Stomach (tissue), 9 donors: ENCODE data around the gene AP4B1. TPM values are rescaled to one million over a fixed set of nuclear protein-coding genes. Genes with fewer than 3 reads are reported as not detected.

Source experiments
- DNase-seq, 2 donors: peaks; one replicate each; pipeline versions ENCODE4 v3.0.0 to v3.0.0-alpha.2; 2013 to 2019
- H3K27ac ChIP-seq, 5 donors: fragments of 200-600 bp in 4 of 5; sonication (generic) in 4 of 5; one replicate each; pipeline ENCODE4 v1.5.1; 2013 to 2019; ENCODE audit warnings: mild to moderate bottlenecking in 1 of 5, moderate library complexity in 1 of 5
- H3K27me3 ChIP-seq, 3 donors: fragments of 200-600 bp; sonication (generic); one replicate each; pipeline ENCODE4 v1.5.1; 2017 to 2019; ENCODE audit warnings: mixed run types in 1 of 3
- H3K36me3 ChIP-seq, 4 donors: fragments of 200-600 bp; sonication (generic); 1 replicate in 3 of 4; 2 replicates in 1 of 4; pipeline ENCODE4 v1.5.1; 2016 to 2019
- H3K4me1 ChIP-seq, 4 donors: fragments of 200-600 bp; sonication (generic); one replicate each; pipeline ENCODE4 v1.5.1; 2016 to 2019
- H3K4me3 ChIP-seq, 4 donors: fragments of 200-600 bp; sonication (generic) in 3 of 4; one replicate each; pipeline ENCODE4 v1.5.1; 2016 to 2019; ENCODE audit warnings: mild to moderate bottlenecking in 1 of 4
- H3K9me3 ChIP-seq, 4 donors: fragments of 200-600 bp; sonication (generic); one replicate each; pipeline ENCODE4 v1.5.1; 2016 to 2019
- CTCF ChIP-seq, 7 experiments: fragments of 450-650 bp in 4 of 7; fragments of 200-600 bp in 3 of 7; sonication (generic) in 3 of 7; IDR thresholded peaks; one replicate each; pipeline ENCODE4 v1.5.1; 2016 to 2019; ENCODE audit warnings: antibody characterized with exemption in 7 of 7, control low read depth in 2 of 7, mild to moderate bottlenecking in 1 of 7
- EP300 ChIP-seq: sonication (generic); formaldehyde crosslinking; IDR thresholded peaks from one replicate; pipeline ENCODE4 v1.6.1; 2017; ENCODE audit warnings: antibody characterized with exemption
- POLR2A ChIP-seq, 4 donors: fragments of 450-650 bp; IDR thresholded peaks; one replicate each; pipeline ENCODE4 v1.6.1; 2016; ENCODE audit warnings: antibody characterized with exemption in 4 of 4, control low read depth in 2 of 4, mild to moderate bottlenecking in 1 of 4, moderate library complexity in 1 of 4
- POLR2AphosphoS5 ChIP-seq, 3 donors: sonication (generic); formaldehyde crosslinking; IDR thresholded peaks; one replicate each; pipeline ENCODE4 v1.6.1; 2016; ENCODE audit warnings: antibody characterized with exemption in 3 of 3
- WGBS, 5 donors: extraction: QIAGEN DNeasy Blood & Tissue Kit in 3 of 5; methylation state at CpG; one replicate each; pipeline versions ENCODE4 v1.1.5 to v1.1.7; 2013 to 2018; 5-methylcytosine and 5-hydroxymethylcytosine counted together
- intact Hi-C: fragments of 100-400 bp; cut with DNase I; formaldehyde crosslinking; loops from one replicate; pipeline ENCODE4 v1.15.1; 2023; ENCODE audit warnings: low total_unique reads
- polyA plus RNA-seq, 3 donors: library from polyadenylated mRNA; stranded (reverse); fragments of 200-250 nt; gene quantifications; one replicate each; pipeline ENCODE4 v1.2.3, GENCODE V29; 2013
- total RNA-seq, 5 donors: library from RNA; depleted of rRNA; stranded (reverse); fragments of >200 nt; gene quantifications; one replicate each; pipeline versions ENCODE4 v1.1.0 to v1.2.3, GENCODE V29; 2014 to 2016
- donor health status: healthy with polysubstance abuse.
- donor health status: Bipolar disorder and iron deficiency.
- donor health status: healthy.

The AP4B1 gene
- total and polyA plus RNA-seq, 8 donors, result 4.0 to 34.0 (median 11.7) TPM

GRCh38 chr1:113895961-113896360 lies 8.6 kb downstream of the AP4B1 start:
- H3K9me3 ChIP-seq, result no peaks in the 10 kb centered on the region
- H3K27me3 ChIP-seq, result no peaks in the 10 kb centered on the region
- intact Hi-C loops, result no loop called here
- 89 to 96% (median 93%) methylated on average over 8 of the region's 8 CpGs for WGBS, 5 donors
- H3K4me3 ChIP-seq, result no peak overlapping the region
- TF ChIP-seq POLR2AphosphoS5 (IDR thresholded peaks at IDR 0.05) (no peak), EP300 (no peak), CTCF (IDR thresholded peaks at IDR 0.05) (no peak), POLR2A (IDR thresholded peaks at IDR 0.05) (no peak)
- H3K4me1 ChIP-seq, result peaks cover 0 to 18% (median 0%) of the 10 kb centered on the region in 4 donors
- H3K36me3 ChIP-seq, result peaks cover 41 to 72% (median 69%) of the 10 kb centered on the region in 4 donors
- no peak overlapping the region for H3K27ac ChIP-seq
- DNase-seq, result no peak

GRCh38 chr1:113895098-113895497 lies 9.5 kb downstream of the AP4B1 start:
- intact Hi-C loops, result no loop called here
- no peaks in the 10 kb centered on the region for H3K9me3 ChIP-seq
- H3K27ac ChIP-seq, result no peak overlapping the region
- 85 to 96% (median 93%) methylated on average over 6 of the region's 6 CpGs for WGBS, 5 donors
- H3K4me3 ChIP-seq, result no peak overlapping the region
- H3K36me3 ChIP-seq, result peaks cover 34 to 63% (median 60%) of the 10 kb centered on the region in 4 donors
- TF ChIP-seq POLR2AphosphoS5 (IDR thresholded peaks at IDR 0.05) (no peak), CTCF (IDR thresholded peaks at IDR 0.05) (no peak), EP300 (no peak), POLR2A (IDR thresholded peaks at IDR 0.05) (no peak)
- no peak for DNase-seq
- peaks cover 0 to 18% (median 0%) of the 10 kb centered on the region in 4 donors for H3K4me1 ChIP-seq
- no peaks in the 10 kb centered on the region for H3K27me3 ChIP-seq

- peaks cover 27 to 45% (median 42%) of the 10 kb centered on the region in 4 donors for H3K36me3 ChIP-seq
- H3K4me3 ChIP-seq, result no peak overlapping the region
- H3K27ac ChIP-seq, result no peak overlapping the region
- intact Hi-C loops, result no loop called here
- peaks cover 2 to 10% (median 3%) of the 10 kb centered on the region in 4 donors for H3K4me1 ChIP-seq
- 77 to 84% (median 81%) methylated on average over 3 of the region's 3 CpGs for WGBS, 5 donors
- TF ChIP-seq POLR2AphosphoS5 (IDR thresholded peaks at IDR 0.05), result no peak
- no peak for TF ChIP-seq POLR2A (IDR thresholded peaks at IDR 0.05)
- TF ChIP-seq CTCF (IDR thresholded peaks at IDR 0.05), result no peak
- no peak for TF ChIP-seq EP300
- H3K27me3 ChIP-seq, result no peaks in the 10 kb centered on the region
- no peaks in the 10 kb centered on the region for H3K9me3 ChIP-seq
- DNase-seq, result no peak
These were observed 11.3 kb downstream of the AP4B1 start for GRCh38 chr1:113893267-113893666.

GRCh38 chr1:113891631-113892220 lies 12.9 kb downstream of the AP4B1 start:
- TF ChIP-seq POLR2AphosphoS5 (IDR thresholded peaks at IDR 0.05), result no peak
- no peak for TF ChIP-seq CTCF (IDR thresholded peaks at IDR 0.05)
- no peak for TF ChIP-seq EP300
- TF ChIP-seq POLR2A (IDR thresholded peaks at IDR 0.05), result no peak
- intact Hi-C loops, result no loop called here
- no peaks in the 10 kb centered on the region for H3K27me3 ChIP-seq
- H3K27ac ChIP-seq, result no peak overlapping the region
- peaks cover 4 to 14% (median 8%) of the 10 kb centered on the region in 4 donors for H3K4me1 ChIP-seq
- DNase-seq, result no peak
- H3K36me3 ChIP-seq, result peaks cover 16 to 29% (median 27%) of the 10 kb centered on the region in 4 donors
- no peaks in the 10 kb centered on the region for H3K9me3 ChIP-seq
- 85 to 95% (median 92%) methylated on average over 11 of the region's 11 CpGs for WGBS, 5 donors
- H3K4me3 ChIP-seq, result no peak overlapping the region
